Lower leg skin (tissue), 3 donors: ENCODE measurements around the gene ARID1B.

ENCODE experiments used
- CTCF ChIP-seq, 3 donors: fragments of 450-650 bp; IDR thresholded peaks; one replicate each; pipeline ENCODE4 v1.5.1; 2016; ENCODE audit warnings: antibody characterized with exemption in 3 of 3, mild to moderate bottlenecking in 3 of 3, moderate library complexity in 2 of 3
- POLR2A ChIP-seq, 2 donors: fragments of 450-650 bp; IDR thresholded peaks; one replicate each; pipeline ENCODE4 v1.6.1; 2016 to 2017; ENCODE audit warnings: antibody characterized with exemption in 2 of 2, mild to moderate bottlenecking in 1 of 2, moderate library complexity in 1 of 2

GRCh38 chr6:157047328-157047727, 270.1 kb downstream of the ARID1B start:
- TF ChIP-seq CTCF (IDR thresholded peaks at IDR 0.05) = no peak
- TF ChIP-seq POLR2A (IDR thresholded peaks at IDR 0.05) = no peak
